AG08395 (cell line): ENCODE data around the gene NFAM1.

ENCODE experiments used
- DNase-seq: peaks from one replicate; pipeline ENCODE4 v3.0.0; 2012; ENCODE audit warnings: mixed read lengths, low spot score

NFAM1 gene

DNA sequence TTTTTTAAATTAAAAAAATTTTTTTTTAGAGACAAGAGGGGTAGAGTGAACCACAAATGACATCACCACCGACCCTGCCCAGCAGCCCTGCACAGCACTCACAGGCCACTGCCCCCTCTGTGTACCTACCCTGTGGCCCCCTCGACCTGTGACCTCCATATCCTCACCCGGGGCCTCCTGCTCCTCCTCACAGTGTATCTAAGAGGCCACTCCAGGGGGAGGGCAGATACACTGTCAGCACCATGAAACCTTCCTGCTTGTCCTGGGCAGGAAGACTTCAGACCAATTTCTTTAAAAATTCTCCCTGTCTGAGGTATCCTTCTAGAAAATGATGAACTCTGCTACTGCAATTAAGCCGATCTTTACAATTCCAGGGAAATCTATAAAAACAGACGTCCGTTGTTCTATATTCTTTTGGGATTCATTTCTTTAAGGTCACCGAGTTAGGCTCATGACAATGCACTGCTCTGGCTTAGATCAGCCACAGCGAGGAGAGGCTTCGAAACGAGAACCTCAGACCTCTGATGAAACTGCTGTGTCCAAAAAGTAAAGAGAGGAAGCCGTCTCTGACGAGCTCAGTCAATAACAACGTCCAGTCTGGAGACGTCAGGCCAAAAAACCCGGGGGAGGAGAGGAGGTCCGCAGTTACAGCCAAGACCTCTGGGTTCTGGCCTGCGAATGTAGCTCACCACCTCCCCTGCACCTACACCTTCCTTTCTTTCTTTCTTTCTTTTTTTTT lies 17.5 kb downstream of the NFAM1 start:
- DNase-seq, result no peak

DNA sequence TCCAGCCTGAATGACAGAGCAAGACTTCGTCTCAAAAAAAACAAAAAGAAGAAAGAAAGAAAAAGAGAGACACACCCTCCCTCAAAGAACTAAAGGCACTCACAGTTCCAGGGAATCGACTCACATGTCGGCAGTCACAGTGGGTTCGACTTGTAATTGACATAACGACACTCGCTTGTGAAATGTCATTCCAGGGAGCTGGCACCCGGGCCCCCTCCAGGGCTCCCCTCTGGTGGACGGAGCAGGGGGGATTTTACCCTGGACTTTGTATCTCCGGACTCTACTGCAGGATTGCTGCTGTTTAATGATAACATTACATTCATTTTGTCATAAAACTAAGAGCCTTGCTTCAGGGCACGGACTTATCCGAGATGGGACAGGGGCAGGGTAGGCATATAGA lies 18.2 kb downstream of the NFAM1 start:
- no peak for DNase-seq

DNA sequence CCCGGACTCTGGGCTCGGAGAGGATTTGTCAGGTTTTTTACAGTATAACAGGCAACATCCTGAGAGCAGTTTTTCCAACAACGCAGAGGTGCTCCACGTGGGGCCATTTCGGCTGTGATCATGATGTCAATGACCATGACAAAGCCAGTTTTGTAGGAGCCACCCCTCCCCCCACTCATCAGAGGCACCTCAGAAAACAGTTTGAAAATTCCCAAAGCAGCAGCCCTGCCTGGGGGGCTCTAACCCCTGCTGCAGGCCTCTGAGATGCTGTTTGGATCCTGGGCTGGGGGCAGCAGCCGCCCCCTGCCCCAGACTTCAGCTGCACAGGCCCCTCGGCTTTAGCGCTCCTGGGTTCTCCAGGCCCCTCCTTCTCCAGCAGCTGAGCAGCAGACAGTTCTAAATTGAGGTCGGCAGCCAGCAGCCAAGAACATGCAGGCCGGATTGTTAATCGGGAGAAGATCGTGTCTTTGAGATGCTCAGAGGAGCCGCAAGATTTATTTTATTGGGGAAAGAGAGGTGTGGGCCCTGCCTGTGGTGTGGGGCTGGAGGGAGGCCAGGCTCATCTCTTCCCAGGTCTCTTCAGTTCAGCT lies 19.4 kb downstream of the NFAM1 start:
- no peak for DNase-seq

DNA sequence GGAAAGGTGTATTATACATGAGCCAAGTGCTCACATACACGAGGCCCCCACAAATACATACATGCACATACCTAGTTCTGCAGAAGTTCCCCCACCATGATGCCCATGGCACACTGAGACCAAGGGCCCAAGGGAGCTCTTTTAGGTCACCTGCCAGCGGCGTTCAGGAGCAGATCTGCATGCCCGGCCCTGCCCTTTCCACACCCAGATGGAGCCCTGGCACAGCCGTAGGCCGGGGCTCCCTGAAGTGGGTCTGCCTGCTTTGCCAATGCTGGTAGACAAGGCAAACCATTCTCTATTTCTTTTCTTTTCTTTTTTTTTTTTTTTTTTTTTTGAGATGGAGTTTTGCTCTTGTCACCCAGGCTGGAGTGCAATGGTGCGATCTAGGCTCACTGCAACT lies 21.5 kb downstream of the NFAM1 start:
- DNase-seq, result no peak

DNA sequence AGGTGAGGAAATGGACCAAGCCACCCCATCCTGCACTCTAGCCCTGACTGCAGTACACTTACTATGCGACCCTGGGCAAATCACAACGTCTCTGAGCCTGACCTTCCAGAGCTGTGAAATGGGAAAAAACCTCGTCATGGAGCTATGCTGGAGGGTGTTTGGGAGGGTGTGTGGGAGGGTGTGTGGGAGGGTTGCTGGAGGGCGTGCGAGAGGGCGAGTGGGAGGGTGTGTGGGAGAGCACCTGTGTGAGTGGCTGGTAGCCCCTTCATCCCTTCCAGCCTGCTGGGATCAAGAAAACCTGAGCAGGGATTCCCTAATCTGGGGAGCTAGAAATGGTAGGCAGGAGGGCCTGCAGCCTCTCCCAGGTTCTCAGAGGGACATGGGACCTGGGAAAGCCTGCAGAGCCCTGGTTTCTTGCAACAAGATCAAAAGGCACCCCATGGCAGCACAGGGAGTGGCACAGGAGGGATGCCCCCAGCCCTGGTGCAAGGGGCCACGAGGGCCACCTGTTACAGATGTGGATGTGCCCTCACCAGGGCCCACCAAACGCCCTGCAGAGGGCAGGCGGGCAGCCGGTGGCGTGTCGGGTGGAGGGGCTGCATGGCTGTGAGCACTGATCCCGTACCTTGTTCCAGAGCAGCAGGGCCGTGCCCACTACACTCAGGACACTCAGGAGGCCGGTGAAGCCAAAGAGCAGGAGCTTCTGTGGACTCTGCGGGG lies 23.2 kb downstream of the NFAM1 start:
- no peak for DNase-seq

DNA sequence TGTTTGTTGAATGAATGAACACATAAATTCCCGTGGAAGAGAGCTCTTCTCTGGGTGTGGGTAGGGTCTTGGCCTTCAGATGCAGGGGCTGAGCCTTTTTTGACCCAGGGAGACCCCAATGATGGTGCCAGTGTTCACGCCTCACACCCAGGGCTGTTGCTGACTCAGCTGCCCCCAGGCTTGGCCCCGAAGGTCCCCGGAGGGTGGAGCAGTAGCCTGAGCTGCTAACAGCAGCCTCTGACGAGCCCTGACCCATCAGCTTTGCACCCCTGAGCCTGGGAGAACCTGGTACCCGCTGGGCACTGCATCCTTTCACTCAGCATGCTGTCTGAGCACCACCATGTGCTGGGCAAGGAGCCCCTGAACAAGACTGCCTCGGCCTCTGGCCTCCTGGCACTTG lies 23.9 kb downstream of the NFAM1 start:
- no peak for DNase-seq

DNA sequence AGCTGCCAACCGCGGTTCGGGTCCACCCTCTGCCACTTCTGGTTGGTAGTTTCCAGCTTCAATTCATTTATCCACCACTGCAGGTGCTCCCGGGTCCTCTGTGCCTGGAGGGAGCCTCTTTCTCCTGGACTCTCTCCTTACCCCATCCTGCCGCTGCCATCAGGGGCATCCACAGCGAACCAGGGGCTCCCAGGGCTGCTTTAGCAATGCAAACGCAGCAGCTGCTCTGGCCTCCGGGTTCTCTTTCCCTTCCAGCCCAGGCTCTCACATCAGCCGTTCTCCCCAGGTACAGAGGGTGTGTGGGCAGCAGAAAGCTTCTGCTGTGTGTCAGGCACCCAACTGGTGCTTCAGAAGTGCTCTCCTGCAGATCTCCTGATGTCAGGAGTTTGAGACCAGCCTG lies 27.9 kb downstream of the NFAM1 start:
- DNase-seq, result no peak

DNA sequence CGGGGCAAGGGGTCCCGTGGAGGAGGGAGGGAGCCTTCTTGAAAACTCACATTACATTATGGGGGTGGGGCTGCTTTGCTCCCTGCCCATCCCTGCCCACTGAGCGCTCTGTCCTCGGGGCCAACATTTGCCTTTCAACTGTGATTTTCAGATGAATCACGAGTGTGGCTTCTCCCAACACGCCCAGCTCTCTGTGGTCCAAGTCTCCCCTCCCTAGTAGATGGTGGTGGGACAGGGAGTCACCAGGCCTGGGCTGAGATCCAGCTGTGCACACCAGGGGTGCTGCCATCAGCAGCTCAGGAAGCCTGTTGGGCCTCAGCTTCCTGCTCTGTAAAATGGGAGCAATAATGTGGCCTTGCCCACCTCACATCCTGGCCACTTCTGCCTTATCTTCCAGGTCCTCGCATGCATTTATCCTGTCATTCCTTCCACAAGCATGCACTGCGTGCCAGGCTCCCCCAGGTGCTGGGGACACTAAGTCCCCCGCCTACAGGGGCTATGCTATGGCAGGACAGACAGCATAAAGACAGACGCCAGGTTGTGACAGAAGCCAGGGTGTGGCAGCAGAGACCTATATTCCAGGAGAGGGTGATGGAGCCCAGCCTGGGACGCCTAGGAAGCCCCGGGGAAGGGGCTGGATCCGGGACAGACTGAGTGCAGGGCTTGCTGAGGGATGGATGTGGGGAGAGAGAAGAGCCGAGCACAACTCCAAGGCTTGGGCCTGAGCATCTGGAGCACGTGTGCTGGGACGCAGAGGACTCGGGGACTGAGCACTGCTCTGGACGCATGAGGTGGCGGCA lies 30.5 kb downstream of the NFAM1 start:
- no peak for DNase-seq

DNA sequence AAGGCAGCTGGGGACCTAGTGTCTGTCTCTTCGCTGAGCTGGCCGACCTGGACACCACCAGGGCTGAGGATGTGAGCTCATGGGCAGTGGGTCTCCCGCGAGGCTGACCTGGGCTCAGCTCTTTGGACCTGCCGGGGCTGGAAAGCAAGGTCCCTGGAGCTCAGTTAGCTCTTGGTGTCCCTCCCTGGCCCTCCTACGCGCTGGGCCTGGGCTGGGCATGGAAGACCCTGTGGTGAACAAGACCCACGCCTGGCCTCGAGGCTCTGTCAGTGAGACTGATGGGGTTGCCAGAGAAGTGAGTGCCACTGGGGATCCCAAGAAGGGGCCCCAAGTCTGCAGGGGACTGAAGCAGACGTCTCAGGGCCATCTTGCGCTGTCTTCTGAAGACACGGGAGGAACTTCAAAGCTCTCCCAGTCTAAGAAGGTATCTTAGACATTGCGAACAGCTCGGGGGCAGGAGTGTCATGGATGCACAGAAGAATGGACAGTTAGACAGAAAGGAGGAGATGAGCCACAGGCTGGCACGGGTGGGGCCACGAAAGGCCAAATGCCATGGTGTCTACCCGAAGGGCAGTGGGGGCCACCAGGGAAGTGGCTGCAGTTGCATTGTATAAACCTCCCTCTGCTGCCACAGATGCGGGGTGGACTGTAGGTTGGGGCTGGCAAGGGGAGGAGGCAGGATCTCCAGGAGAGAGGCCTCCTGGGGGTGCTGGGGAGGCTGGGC lies 31.2 kb downstream of the NFAM1 start:
- no peak for DNase-seq

DNA sequence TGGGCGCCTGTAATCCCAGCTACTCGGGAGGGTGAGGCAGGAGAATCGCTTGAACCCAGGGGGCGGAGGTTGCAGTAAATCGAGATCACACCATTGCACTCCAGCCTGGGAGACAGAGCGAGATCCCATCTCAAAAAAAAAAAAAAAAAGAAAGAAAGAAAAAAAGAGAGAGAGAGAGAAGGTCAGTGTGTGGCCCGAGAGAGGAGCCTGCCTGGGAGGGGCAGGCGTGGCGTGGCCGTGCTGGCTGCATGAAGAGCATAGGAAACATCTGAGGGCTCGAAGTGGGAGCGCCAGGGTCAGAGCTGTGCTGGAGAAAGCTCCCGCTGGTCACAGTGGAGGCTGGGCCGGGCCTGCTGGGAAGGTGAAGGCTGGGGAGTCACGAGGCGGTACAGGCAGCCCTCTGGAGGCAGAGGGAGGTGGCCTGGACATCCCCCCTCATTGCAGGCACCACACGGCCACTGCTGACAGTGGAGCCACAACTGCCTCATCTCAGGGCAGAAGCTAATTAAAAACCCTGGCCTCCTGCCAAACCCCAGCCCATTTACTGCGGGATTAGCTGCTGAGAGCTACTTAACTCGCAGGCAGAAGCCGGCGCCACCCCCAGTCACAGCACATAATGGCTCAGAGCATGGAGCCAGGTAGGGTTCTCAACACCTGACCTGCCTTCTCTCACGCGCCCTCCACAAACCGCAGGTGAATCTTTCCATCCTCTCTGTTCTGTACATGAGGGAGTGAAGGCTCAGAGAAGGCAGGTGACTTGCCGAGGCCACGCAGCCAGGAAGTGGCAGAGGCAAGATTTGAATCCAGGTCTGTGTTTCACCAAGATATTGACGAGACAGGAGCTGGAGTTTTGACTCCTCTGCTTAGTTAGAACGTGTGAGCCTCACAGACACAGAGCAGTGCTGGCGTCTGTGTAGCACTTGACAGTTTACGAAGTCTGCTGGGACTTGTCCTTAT lies 32.6 kb downstream of the NFAM1 start:
- no peak for DNase-seq

DNA sequence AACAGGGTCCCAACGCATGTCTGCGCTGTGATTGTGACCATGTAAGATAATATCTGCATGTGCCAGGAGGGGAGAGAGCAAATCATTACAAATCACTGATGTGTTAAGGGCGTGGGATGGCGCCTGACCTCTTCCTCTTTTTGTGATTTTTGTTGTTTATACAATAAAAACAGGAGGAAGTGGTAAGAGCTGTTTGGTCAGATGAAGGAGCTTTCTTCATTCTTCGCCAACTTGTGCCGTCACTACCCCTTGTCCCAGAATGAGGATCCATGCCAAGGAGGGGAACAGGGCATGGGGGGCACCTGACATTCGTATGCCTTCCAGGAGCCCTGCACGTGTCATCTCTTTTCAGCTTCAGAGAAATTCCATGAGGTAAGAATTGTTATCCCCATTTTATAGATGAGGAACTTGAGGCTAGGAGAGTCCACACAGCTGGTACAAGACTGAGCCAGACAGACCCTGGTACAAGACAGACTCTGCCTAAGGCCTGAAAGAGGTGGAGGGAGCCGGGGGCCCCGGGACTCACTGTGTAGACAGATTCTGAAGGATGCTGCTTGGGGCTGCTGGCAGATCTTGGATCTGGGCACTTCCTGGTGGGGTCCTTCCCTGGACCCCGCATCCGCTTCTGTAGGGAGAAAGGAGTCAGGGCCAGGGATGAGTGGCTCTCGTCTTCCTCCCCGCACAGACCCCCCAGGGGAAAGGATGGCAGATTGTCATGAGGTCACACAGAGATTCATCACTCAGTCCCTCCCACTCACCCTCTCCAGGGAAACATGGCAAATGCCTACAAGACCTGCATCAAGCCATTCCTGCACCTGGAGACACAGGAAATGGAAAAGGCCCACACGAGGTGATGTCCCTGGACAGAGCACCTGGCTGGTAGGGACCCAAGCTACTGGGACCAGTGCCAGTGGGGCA lies 34.6 kb downstream of the NFAM1 start:
- DNase-seq, result no peak

DNA sequence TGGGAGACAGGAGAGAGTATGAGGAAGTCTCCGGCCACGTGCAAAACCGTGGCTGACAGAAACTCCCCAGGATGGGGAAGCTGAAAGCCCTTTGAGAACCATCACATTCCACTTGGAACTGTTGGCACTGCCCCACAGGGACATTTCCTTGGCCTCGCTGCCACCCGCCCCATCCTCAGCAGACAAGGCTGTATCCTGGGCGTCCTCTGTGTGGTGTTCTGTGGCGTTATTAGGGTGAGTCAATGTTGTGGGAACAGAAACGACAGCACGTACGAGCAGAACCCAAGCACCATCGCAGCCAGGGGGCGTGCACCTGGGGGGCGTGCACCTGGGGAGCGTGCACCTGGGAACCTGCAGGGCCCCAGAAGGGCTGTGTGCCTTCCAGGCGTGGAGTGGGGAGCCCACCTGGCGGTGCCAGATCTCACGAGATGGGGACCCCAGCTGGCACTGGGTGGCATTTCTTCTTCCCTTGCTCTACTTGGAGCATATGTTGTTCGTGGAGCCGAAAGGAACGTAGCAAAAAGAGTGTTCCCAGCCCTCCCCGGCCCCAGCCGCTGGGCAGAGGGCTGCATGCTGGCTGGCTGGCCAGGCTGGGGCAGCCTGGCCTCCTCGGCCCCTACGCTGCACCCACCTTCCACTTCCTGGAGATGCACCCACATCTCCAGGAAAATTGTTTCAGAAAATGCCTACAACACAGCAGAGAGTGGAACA lies 35.4 kb downstream of the NFAM1 start:
- DNase-seq, result no peak

DNA sequence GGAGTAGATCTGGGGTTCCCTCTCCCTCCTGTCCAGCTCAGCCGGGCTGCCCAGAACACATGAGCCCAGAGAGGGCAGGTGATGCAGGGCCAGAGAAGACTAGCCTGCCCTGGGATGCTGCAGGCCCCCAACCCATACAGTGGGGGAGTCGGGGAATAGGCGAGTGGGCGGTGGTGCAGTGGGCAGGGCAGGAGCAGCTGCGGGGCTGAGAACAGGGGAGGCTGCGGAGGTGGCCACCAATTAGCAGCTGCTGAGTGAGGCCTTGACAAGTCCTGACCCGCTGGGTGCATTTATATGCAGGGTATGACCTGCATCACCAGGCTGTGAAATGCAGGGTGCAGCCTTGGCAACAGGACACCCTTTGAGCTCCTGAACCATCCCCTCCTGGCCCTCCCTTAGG lies 43.1 kb downstream of the NFAM1 start:
- DNase-seq, result no peak

DNA sequence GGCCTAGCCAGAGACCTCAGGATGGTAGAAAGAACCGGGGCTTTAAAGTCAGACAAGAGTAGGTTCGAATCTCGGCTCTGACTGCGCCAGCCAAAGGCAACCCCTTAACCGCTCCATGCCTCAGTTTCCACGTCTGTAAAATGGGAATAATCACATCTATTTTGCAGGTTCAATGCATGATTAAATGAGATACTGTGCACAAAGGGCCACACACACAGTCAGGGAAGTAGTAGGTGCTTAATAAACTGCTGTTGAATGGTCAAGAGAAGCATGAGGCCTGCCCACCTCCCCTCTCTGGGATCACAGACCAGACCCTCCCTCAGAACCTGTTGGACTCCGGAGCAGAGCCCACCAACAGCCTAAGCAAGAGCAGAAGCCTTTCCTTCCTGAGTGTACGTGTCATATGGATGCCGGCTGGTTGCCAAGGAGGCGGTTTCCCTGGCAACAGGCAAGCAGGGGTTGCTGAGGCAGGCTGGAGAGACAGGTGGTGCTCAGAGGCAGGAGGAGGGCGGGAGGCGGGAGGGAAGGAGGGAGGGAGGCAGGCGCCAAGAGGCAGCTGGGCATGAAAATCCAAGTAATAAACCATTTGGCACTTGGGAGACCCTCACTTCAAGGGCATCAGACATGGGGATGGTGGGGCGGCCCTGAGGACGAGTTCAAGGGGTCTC lies 43.9 kb downstream of the NFAM1 start:
- DNase-seq, result no peak

DNA sequence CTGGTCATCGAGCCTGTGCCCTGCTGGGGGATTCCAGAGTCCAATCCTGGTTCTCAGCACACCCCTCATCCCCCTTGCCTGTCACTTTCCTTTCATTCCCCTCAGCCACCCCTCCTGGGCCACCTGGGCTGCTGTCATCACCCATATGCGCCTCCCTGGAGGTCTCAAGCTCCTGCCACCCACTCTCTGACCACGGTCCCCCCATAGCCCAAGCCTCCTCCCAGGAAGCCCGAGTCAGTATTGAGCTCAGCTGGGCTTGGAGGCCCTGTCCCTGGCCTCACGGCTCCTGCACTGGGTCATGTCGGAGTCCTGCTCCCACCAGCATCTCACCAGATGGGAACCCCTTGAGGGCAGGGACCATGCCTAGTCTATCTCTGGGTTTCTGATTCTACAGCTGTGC lies 44.6 kb downstream of the NFAM1 start:
- no peak for DNase-seq

DNA sequence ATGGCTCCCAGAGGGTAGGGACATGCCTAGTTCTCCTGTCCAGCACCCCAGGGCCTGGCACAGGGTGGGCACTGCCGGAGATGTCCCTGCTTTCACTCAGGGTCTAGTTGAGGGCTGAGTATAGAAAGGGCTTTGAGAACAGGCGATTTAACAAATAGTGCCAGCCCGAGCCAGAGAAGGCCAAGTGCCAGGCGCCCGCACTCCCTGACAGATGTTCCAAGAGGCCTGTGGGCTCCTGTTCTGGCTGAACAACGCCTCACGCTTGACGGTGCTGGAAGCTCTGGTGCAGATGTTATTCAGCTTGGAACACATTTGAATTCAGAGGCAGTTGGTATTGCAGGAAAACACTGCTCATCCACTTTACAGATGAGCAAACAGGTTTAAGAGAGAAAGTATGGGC lies 46.5 kb downstream of the NFAM1 start:
- no peak for DNase-seq

DNA sequence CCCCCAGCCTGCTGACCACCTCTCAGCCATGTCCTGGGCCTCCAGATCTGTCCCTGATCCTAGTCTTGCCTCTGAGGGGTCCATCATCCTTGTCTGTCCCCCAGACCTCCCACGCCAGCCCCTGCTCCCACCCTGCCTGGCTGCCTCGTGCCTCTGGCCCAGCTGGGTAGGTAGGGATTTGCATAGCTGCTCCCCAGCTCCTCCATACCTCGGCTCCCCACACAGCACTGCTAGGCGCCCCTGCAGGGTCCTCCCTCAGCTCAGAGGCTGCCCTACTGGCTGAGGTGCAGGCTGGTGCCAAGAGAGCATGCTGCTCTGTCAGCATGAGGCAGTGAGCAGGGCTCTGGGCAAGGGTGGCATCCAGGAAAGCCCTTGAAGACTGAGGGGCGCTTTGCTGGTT lies 47.7 kb downstream of the NFAM1 start:
- no peak for DNase-seq

DNA sequence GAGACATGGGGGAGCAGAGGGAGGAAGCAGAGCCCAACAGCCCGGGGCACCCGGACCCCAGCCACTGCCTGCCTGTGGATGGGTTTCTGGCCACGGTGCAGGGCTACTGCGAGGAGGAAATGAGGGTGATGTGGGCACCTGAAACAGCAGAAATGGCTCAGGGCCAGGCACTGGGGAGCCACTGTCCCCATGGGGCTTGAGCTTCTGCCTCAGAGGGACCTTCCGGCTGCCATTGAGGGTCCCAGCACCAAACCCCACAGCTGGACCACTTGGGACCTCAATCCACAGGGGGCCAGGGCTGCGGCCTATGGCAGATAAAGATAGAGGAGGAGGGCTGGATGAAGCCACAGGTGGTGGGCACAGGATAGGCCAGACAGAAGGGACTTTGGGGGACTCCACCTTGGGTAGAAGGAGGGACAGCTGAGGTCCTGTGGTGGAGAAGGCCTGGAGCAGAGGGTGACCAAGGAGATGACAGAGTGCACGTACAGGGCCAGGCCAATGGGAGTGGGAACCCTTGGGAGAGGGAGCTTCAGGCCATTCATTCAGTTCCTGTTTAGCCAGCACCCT lies 48.3 kb downstream of the NFAM1 start:
- no peak for DNase-seq
